GM23338 (cell line): ENCODE data around the gene TMEM151B. TPM values are rescaled to one million over a fixed set of nuclear protein-coding genes. Genes with fewer than 3 reads are reported as not detected.

ENCODE experiments used
- ATAC-seq: fragments of 200-7000 bp; cut with Tn5 transposase; 3 replicates; pipeline ENCODE4 v1.9.1; 2020
- DNase-seq: peaks from one replicate; pipeline ENCODE4 v3.0.0-alpha.2; 2015; ENCODE audit warnings: low spot score
- H2AFZ ChIP-seq: fragments of 200-600 bp; sonication (generic); 2 replicates; pipeline ENCODE4 v1.8.0; 2016; ENCODE audit warnings: antibody characterized with exemption, mild to moderate bottlenecking, moderate library complexity
- H3F3A ChIP-seq: fragments of 200-600 bp; sonication (generic); replicated peaks from 2 replicates; pipeline ENCODE4 v1.8.0; 2017; ENCODE audit warnings: antibody characterized with exemption, mixed run types, low read depth
- H3K27ac ChIP-seq: fragments of 200-600 bp; sonication (generic); 2 replicates; pipeline ENCODE4 v1.6.1; 2016; ENCODE audit warnings: low read depth
- H3K27me3 ChIP-seq: fragments of 200-600 bp; sonication (generic); 2 replicates; pipeline ENCODE4 v1.8.0; 2016; ENCODE audit warnings: mild to moderate bottlenecking, mixed run types, moderate library complexity; ENCODE audit not compliant: insufficient read depth
- H3K36me3 ChIP-seq: fragments of 200-600 bp; sonication (generic); 2 replicates; pipeline ENCODE4 v1.8.0; 2016; ENCODE audit warnings: mild to moderate bottlenecking; ENCODE audit not compliant: insufficient read depth
- H3K4me1 ChIP-seq: fragments of 200-600 bp; sonication (generic); 2 replicates; pipeline ENCODE4 v1.8.0; 2016; ENCODE audit warnings: mild to moderate bottlenecking, moderate library complexity; ENCODE audit not compliant: insufficient read depth
- H3K4me2 ChIP-seq: fragments of 200-600 bp; sonication (generic); 2 replicates; pipeline ENCODE4 v1.7.1; 2017; ENCODE audit warnings: mixed run types
- H3K4me3 ChIP-seq: fragments of 200-600 bp; sonication (generic); 2 replicates; pipeline ENCODE4 v1.6.1; 2016; ENCODE audit warnings: mixed run types
- H3K79me2 ChIP-seq: fragments of 200-600 bp; sonication (generic); replicated peaks from 2 replicates; pipeline ENCODE4 v1.8.0; 2017; ENCODE audit warnings: mild to moderate bottlenecking; ENCODE audit not compliant: insufficient read depth
- H3K9me2 ChIP-seq: fragments of 200-600 bp; sonication (generic); 2 replicates; pipeline ENCODE4 v1.8.0; 2017; ENCODE audit not compliant: insufficient read depth
- H4K20me1 ChIP-seq: fragments of 200-600 bp; sonication (generic); replicated peaks from 2 replicates; pipeline ENCODE4 v1.8.0; 2017; ENCODE audit warnings: mild to moderate bottlenecking; ENCODE audit not compliant: insufficient read depth
- H3K27ac Mint-ChIP-seq: 2 replicates; pipeline ENCODE4 v1.8.0; 2020; ENCODE audit warnings: inconsistent platforms, mild to moderate bottlenecking, moderate library complexity, mixed read lengths
- H3K27me3 Mint-ChIP-seq: 3 replicates; pipeline ENCODE4 v1.8.0; 2022; ENCODE audit warnings: low read depth, mild to moderate bottlenecking, moderate library complexity, mixed read lengths, inconsistent platforms; ENCODE audit not compliant: insufficient read depth, poor library complexity
- H3K36me3 Mint-ChIP-seq: 3 replicates; pipeline ENCODE4 v1.8.0; 2021; ENCODE audit warnings: low read depth, mild to moderate bottlenecking, inconsistent platforms, moderate library complexity, mixed read lengths
- H3K4me1 Mint-ChIP-seq: 3 replicates; pipeline ENCODE4 v1.8.0; 2020; ENCODE audit warnings: mild to moderate bottlenecking, inconsistent platforms, mixed read lengths
- H3K4me3 Mint-ChIP-seq: 3 replicates; pipeline ENCODE4 v1.8.0; 2021; ENCODE audit warnings: moderate library complexity, mild to moderate bottlenecking, inconsistent platforms, mixed read lengths
- H3K9me3 Mint-ChIP-seq: 3 replicates; pipeline ENCODE4 v1.8.0; 2020; ENCODE audit warnings: moderate library complexity, mild to moderate bottlenecking, inconsistent platforms, mixed read lengths
- CREB1 ChIP-seq: fragments of 250-450 bp; sonication (Bioruptor Pico); IDR thresholded peaks from 2 replicates; pipeline ENCODE4 v1.5.0; 2020; ENCODE audit warnings: low read depth, mild to moderate bottlenecking, moderate library complexity
- CTCF ChIP-seq, 2 experiments: fragments of 200-600 bp in 1 of 2; sonication (generic) in 1 of 2; conservative IDR thresholded peaks; 2 replicates each; pipeline versions ENCODE4 v1.5.1 to v1.6.1; 2016 to 2017; ENCODE audit warnings: antibody characterized with exemption in 2 of 2, low read depth in 2 of 2, mild to moderate bottlenecking in 2 of 2, moderate library complexity in 1 of 2
- ETS1 ChIP-seq: IDR thresholded peaks from 2 replicates; pipeline ENCODE4 v1.6.1; 2016; ENCODE audit warnings: antibody characterized with exemption
- EZH2 ChIP-seq: fragments of 200-600 bp; sonication (generic); IDR thresholded peaks from one replicate; pipeline ENCODE4 v1.8.0; 2017; ENCODE audit warnings: antibody characterized with exemption, mild to moderate bottlenecking, low read depth; ENCODE audit not compliant: unreplicated experiment
- NANOG ChIP-seq: IDR thresholded peaks from 2 replicates; pipeline ENCODE4 v1.6.1; 2016; ENCODE audit warnings: antibody characterized with exemption, borderline replicate concordance
- REST ChIP-seq: IDR thresholded peaks from one replicate; pipeline ENCODE4 v1.6.1; 2018; ENCODE audit warnings: antibody characterized with exemption; ENCODE audit not compliant: unreplicated experiment
- STAT1 ChIP-seq: IDR thresholded peaks from one replicate; pipeline ENCODE4 v1.6.1; 2016; ENCODE audit warnings: antibody characterized with exemption; ENCODE audit not compliant: unreplicated experiment
- ZNF114 ChIP-seq: fragments of 250-450 bp; sonication (Bioruptor Pico); IDR thresholded peaks from 2 replicates; pipeline ENCODE4 v1.5.0; 2020; ENCODE audit warnings: mild to moderate bottlenecking, moderate library complexity
- ZNF331 ChIP-seq: fragments of 250-450 bp; sonication (Bioruptor Pico); IDR thresholded peaks from 2 replicates; pipeline ENCODE4 v1.5.0; 2020; ENCODE audit warnings: low read depth, mild to moderate bottlenecking, moderate library complexity
- ZNF462 ChIP-seq: fragments of 250-450 bp; sonication (Bioruptor Pico); IDR thresholded peaks from 2 replicates; pipeline ENCODE4 v1.5.0; 2020; ENCODE audit warnings: mild to moderate bottlenecking, moderate library complexity
- polyA plus RNA-seq: library from polyadenylated mRNA; unstranded; fragments of >200 nt; fragmentation: Nextera tagmentation; extraction: Ambion mirVana; gene quantifications from 2 replicates; pipeline ENCODE4 v1.2.1, GENCODE V29; 2016
- total RNA-seq: library from RNA; depleted of rRNA; stranded (reverse); fragments of >200 nt; shearing (Covaris generic); gene quantifications from 2 replicates; pipeline ENCODE4 v1.2.3, GENCODE V29; 2014

Gene TMEM151B
- total and polyA plus RNA-seq, 2 experiments from 2014 or later, result 0.91 to 14.6 TPM

GRCh38 chr6:44300292-44300823, 30.1 kb downstream of the TMEM151B start (continued):
- TF ChIP-seq ZNF462 (CRISPR knock-in tag), result no peak
- TF ChIP-seq ETS1, result no peak
- TF ChIP-seq STAT1, result no peak
- no peak for TF ChIP-seq NANOG

GRCh38 chr6:44301106-44301505, 30.9 kb downstream of the TMEM151B start:
- H3K79me2 ChIP-seq, result no peaks in the 10 kb centered on the region
- peaks cover 15% of the 10 kb centered on the region; the same call in 1 of the 2 replicates for H3F3A ChIP-seq
- no peak overlapping the region for H2AFZ ChIP-seq
- Mint-ChIP-seq H3K4me3 (no peak overlapping the region), H3K36me3 (peaks cover 63% of the 10 kb centered on the region), H3K27me3 (peaks cover 27% of the 10 kb centered on the region), H3K4me1 (peaks cover 13% of the 10 kb centered on the region), H3K9me3 (no peaks in the 10 kb centered on the region), H3K27ac (no peak overlapping the region)
- no peak overlapping the region for H3K4me2 ChIP-seq
- H3K27ac ChIP-seq, result no peak overlapping the region
- DNase-seq (no peak), ATAC-seq (no peak)
- H3K27me3 ChIP-seq, result peaks cover 21% of the 10 kb centered on the region
- H3K4me1 ChIP-seq, result no peaks in the 10 kb centered on the region; the same call in 1 of the 2 replicates
- no peaks in the 10 kb centered on the region for H3K9me2 ChIP-seq
- H4K20me1 ChIP-seq, result 0 out of 2 replicates have a peak, but pooled peaks cover 3% of the 10 kb centered on the region
- TF ChIP-seq EZH2 (no peak), ETS1 (no peak), CREB1 (CRISPR knock-in tag) (no peak), NANOG (no peak), ZNF114 (CRISPR knock-in tag) (no peak), REST (no peak), ZNF331 (CRISPR knock-in tag) (no peak), CTCF (conservative IDR thresholded peaks at IDR 0.05; ENCODE audit: low read depth in 2 of 2) (no peak), STAT1 (no peak)
- H3K4me3 ChIP-seq, result no peak overlapping the region
- peaks cover 7% of the 10 kb centered on the region; the same call in 1 of the 2 replicates for H3K36me3 ChIP-seq
